BLaER1 treated with 17β-estradiol and CSF1 and Interleukin-3, amounts not matched to agents 10 nM and 100 nM (cell line): ENCODE results near the gene MTR.

Experiments
- H3K27ac ChIP-seq, 11 experiments: shearing (Covaris generic); formaldehyde crosslinking; 2 replicates each; pipeline ENCODE4 v1.8.1; 2022
- H3K27me3 ChIP-seq, 11 experiments: shearing (Covaris generic); formaldehyde crosslinking; 2 replicates each; pipeline ENCODE4 v1.8.1; 2022
- H3K36me3 ChIP-seq, 11 experiments: shearing (Covaris generic); formaldehyde crosslinking; 2 replicates each; pipeline ENCODE4 v1.8.1; 2022
- H3K4me1 ChIP-seq, 10 experiments: shearing (Covaris generic); formaldehyde crosslinking; 2 replicates each; pipeline ENCODE4 v1.8.1; 2022
- H3K4me2 ChIP-seq, 11 experiments: shearing (Covaris generic); formaldehyde crosslinking; 2 replicates each; pipeline ENCODE4 v1.8.1; 2022
- H3K4me3 ChIP-seq, 10 experiments: shearing (Covaris generic); formaldehyde crosslinking; 2 replicates each; pipeline ENCODE4 v1.8.1; 2022
- H3K9ac ChIP-seq, 11 experiments: shearing (Covaris generic); formaldehyde crosslinking; 2 replicates each; pipeline ENCODE4 v1.8.1; 2022
- H3K9me3 ChIP-seq, 11 experiments: shearing (Covaris generic); formaldehyde crosslinking; replicated peaks in 1 of 11; 2 replicates each; pipeline ENCODE4 v1.8.1; 2022
- H4K20me1 ChIP-seq, 11 experiments: shearing (Covaris generic); formaldehyde crosslinking; 2 replicates each; pipeline ENCODE4 v1.8.1; 2022
- Cebpa-rat ChIP-seq, 11 experiments: shearing (Covaris generic); IDR thresholded peaks; 2 replicates each; pipeline ENCODE4 v1.8.1; 2022

Gene MTR

GRCh38 chr1:236951672-236952071, 156.6 kb downstream of the MTR start:
- Histone ChIP-seq H3K27ac (no peak overlapping the region), H3K4me2 (no peak overlapping the region), H3K9me3 (0 out of 22 replicates have a peak, but pooled peaks cover 0 to 6% (median 0%) of the 10 kb centered on the region in 11 experiments), H4K20me1 (no peaks in the 10 kb centered on the region), H3K27me3 (no peaks in the 10 kb centered on the region), H3K4me1 (no peaks in the 10 kb centered on the region), H3K36me3 (no peaks in the 10 kb centered on the region), H3K9ac (no peak overlapping the region), H3K4me3 (no peak overlapping the region)
- no peak for TF ChIP-seq Cebpa-rat (IDR thresholded peaks at IDR 0.05)

GRCh38 chr1:236952246-236953003, 157.3 kb downstream of the MTR start:
- no peak for TF ChIP-seq Cebpa-rat (IDR thresholded peaks at IDR 0.05)

GRCh38 chr1:236953151-236953700, 158.1 kb downstream of the MTR start:
- Histone ChIP-seq H4K20me1 (no peaks in the 10 kb centered on the region), H3K9me3 (0 out of 22 replicates have a peak, but pooled peaks cover 0 to 6% (median 0%) of the 10 kb centered on the region in 11 experiments), H3K4me1 (no peaks in the 10 kb centered on the region), H3K4me2 (no peak overlapping the region), H3K27me3 (no peaks in the 10 kb centered on the region), H3K27ac (no peak overlapping the region), H3K36me3 (no peaks in the 10 kb centered on the region), H3K9ac (no peak overlapping the region), H3K4me3 (no peak overlapping the region)
- no peak for TF ChIP-seq Cebpa-rat (IDR thresholded peaks at IDR 0.05)

More at GRCh38 chr1:236952246-236953003, 157.3 kb downstream of the MTR start:
- no peaks in the 10 kb centered on the region for H3K36me3 ChIP-seq
- H3K27ac ChIP-seq = no peak overlapping the region
- no peaks in the 10 kb centered on the region for H4K20me1 ChIP-seq
- no peak overlapping the region for H3K4me3 ChIP-seq
- no peak overlapping the region for H3K9ac ChIP-seq
- no peaks in the 10 kb centered on the region for H3K4me1 ChIP-seq
- no peak overlapping the region for H3K4me2 ChIP-seq
- 0 out of 22 replicates have a peak, but pooled peaks cover 0 to 6% (median 0%) of the 10 kb centered on the region in 11 experiments for H3K9me3 ChIP-seq
- H3K27me3 ChIP-seq = no peaks in the 10 kb centered on the region
